Left colon (tissue), 2 donors: ENCODE results near the gene ERMAP. TPM values are rescaled to one million over a fixed set of nuclear protein-coding genes. Genes with fewer than 3 reads are reported as not detected.
"Not testable (repeated sequence)": the region's sequence is repeated elsewhere in the genome, so short reads cannot be mapped to it uniquely, and the experiment has no call there.

Experiments used
- ATAC-seq: fragments of 200-7000 bp; cut with Tn5 transposase; one replicate; pipeline ENCODE4 v1.9.1; 2020; ENCODE audit warnings: mild to moderate bottlenecking, moderate library complexity
- DNase-seq, 2 donors: peaks; one replicate each; pipeline ENCODE4 v3.0.0-alpha.2; 2020
- intact Hi-C, 2 donors: fragments of 100-400 bp; cut with DNase I in 1 of 2; cut with micrococcal nuclease in 1 of 2; formaldehyde crosslinking; loops; one replicate each; pipeline versions ENCODE4 v1.11.2 to v1.14.0; 2022; cut with DNase I, micrococcal nuclease
- total RNA-seq, 2 donors: library from RNA; stranded (reverse); fragmentation: NEBNext Ultra II Directional; extraction: Animal tissue kit (Norgen Biotek cat#: 25700); gene quantifications; one replicate each; pipeline ENCODE4 v1.2.1, GENCODE V29; 2021
- donor health status: DM: no; HTN: no; CAD: no.
- donor health status: DM: yes; HTN: yes; CAD: no.

Gene ERMAP
- total RNA-seq, 2 donors from 2014 or later = 12.5 to 15.6 TPM

DNA sequence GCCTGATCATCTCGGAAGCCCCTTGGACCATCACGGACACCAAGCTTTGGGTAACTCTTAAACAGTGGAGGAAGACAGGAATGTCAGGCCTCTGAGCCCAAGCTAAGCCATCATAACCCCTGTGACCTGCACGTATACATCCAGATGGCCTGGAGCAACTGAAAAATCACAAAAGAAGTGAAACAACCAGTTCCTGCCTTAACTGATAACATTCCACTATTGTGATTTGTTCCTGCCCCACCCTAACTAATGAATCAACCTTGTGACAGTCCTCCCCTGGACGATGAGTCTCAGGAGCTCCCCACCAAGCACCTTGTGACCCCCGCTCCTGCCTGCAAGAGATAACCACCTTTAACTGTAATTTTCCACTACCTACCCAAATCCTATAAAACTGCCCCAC, 42.4 kb downstream of the ERMAP start:
- DNase-seq, intact Hi-C loops, ATAC-seq: not testable (repeated sequence)

DNA sequence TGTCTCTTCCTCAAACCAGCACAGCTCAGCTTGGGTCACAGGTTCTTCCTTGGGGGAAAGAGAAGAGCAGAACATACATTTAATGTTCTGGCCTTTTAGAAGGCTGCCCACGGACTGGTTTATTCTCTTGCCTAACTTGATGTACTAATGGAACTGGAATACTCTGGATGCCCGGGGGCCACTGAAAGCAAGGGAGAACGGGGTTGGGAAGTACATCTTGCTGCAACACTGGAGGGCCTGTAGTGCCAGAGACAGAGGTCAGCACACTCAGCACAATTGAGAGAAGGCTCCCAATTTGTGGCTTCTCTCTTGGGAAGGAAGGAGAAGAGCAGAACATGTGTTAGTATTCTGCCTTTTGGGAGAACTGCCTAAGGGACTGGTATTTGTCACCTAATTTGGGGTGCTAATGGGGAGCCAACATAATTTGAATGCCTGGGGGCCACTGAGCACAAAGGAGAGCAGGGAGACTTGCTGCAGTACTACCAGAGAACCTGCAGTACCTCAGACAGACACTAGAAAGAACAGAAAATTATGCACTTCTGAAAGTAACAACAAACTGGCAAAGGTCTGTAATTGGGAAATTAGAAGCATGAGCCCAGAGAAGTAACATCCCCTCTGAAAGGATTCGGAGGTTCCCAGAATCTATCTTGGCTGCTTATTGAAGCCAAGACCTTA, 43.6 kb downstream of the ERMAP start:
- intact Hi-C loops = no loop called here
- DNase-seq (no peak), ATAC-seq (no peak)

DNA sequence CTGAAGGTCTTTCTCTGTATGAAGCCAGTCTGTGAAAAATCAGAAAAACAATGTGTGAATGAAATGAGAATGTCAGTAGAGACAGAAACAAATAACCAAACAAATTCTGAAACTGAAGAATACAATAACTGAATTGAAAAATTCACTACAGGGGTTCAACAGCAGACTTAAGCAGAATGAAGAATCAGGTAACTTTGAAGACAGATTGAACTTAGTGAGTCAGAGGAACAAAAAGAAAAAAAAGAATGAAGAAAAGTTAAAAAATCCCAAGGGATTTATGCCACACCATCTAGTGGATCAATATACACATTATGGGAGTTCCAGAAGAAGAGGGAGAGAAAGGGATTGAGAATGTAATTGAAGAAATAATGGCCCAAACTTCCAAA, 44.1 kb downstream of the ERMAP start:
- DNase-seq (no peak), ATAC-seq (no peak)
- intact Hi-C loops = no loop called here

DNA sequence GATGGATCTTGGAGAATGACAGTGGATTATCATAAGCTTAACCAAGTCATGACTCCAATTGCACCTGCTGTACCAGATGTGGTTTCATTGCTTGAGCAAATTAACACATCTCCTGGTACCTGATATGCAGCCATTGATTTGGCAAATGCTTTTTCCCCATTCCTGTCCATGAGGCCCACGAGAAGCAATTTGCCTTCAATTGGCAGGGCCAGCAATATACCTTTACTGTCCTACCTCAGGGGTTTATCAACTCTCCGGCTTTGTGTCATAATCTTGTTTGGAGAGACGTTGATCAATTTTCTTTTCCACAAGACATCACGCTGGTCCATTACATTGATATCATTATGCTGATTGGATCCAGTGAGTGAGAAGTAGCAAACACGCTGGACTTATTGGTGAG, 49.6 kb downstream of the ERMAP start:
- ATAC-seq = no peak
- intact Hi-C loops = no loop called here
- DNase-seq = no peak

DNA sequence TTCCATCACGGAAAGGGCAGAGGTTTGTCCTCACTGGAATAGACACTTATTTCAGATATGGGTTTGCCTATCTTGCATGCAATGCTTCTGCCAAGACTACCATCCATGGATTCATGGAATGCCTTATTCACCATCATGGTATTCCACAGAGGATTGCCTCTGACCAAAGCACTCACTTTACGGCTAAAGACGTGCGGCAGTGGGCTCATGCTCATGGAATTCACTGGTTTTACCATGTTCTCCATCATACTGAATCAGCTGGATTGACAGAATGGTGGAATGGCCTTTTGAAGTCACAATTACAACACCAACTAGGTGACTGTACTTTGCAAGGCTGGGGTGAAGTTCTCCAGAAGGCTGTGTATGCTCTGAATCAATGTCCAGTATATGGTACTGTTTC, 51.5 kb downstream of the ERMAP start:
- DNase-seq, intact Hi-C loops, ATAC-seq: not testable (repeated sequence)

DNA sequence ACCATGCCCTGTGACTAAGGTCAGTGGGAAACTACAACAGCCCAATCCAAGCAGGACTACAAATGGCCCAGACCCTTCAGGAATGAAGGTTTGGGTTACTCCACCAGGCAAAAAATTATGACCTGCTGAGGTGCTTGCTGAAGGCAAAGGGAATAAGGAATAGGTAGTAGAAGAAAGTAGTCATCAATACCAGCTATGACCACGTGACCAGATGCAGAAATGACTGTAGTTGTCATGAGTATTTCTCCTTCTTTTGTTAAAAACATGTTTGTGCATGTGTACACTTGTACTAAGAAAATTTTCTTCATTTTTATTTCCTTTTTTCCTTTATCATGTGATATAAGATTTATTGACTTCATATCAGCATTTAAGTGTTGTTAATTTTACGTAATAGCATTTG, 52.3 kb downstream of the ERMAP start:
- ATAC-seq, intact Hi-C loops, DNase-seq: not testable (repeated sequence)

DNA sequence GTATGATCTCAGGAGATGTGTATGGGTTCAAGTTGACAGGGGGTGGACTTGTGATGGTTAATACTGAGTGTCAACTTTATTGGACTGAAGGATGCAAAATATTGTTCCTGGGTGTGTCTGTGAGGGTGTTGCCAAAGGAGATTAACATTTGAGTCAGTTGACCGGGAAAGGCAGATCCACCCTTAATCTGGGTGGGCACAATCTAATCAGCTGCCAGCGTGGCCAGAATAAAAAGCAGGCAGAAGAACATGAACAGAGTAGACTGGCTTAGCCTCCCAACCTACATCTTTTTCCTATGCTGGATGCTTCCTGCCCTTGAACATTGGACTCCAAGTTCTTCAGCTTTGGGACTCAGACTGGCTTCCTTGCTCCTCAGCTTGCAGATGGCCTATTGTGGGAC, 52.8 kb downstream of the ERMAP start:
- intact Hi-C loops, DNase-seq, ATAC-seq: not testable (repeated sequence)

DNA sequence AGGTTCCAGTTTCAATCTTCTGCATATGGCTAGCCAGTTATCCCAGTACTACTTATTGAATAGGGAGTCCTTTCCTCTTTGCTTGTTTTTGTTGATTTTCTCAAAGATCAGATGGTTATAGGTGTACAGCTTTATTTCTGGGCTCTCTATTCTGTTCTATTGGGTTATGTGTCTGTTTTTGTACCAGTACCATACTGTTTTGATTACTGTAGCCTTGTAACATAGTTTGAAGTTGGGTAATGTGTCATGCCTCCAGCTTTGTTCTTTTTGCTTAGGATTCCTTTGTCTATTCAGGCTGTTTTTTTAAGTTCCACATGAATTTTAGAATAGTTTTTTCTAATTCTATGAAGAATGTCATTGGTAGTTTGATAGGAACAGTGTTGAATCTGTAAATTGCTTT, 56.2 kb downstream of the ERMAP start:
- DNase-seq, ATAC-seq, intact Hi-C loops: not testable (repeated sequence)

DNA sequence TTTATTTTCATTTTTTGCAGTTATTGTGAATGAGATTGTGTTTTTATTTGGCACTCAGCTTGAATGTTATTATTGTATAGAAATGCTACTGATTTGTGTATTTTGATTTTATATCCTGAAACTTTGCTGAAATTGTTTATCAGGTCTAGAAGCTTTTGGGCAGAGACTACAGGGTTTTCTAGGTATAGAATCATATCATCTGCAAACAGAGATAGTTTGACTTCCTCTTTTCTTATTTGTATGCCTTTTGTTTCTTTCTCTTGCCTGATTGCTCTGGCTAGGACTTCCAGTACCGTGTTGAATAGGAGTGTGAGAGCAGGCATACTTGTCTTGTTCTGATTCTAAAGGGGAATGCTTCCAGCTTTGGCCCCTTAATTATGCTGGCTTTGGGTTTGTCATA, 56.7 kb downstream of the ERMAP start:
- ATAC-seq = no peak
- no peak for DNase-seq
- intact Hi-C loops = no loop called here

DNA sequence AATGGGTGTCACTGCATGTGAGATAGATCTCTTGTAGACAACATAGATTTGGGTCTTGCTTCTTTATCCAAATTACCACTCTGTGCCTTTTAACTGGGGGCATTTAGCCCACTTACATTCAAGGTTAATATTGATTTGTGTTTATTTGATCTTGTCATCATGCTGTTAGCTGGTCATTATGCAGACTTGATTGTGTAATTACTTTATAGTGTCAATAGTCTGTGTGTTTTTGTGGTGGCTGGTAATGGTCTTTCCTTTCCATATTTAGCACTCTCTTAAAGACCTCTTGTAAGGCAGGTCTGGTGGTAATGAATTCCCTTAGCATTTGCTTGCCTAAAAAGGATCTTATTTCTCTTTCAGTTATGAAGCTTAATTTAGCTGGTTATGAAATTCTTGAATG, 59.1 kb downstream of the ERMAP start:
- intact Hi-C loops = no loop called here
- ATAC-seq (no peak), DNase-seq (no peak)

DNA sequence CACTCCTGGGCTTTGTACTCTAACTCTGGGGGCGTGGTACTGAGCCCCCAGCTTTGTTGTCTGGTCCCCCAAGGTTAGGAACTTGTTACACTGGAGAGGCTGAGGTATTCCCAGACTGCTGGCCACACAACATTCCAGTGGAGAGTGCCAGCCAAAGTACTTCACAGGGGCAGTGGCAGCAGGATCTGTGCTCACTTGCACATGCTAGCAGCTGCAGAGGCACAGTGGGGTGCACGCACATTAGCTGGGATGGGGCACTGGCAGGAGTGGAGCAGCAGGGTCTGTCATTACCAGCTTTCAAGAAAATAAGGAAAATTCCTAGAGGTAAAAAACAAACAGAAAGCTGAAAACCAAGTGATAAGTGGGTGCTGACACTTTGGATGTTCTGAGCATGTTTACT, 60.5 kb downstream of the ERMAP start:
- no peak for DNase-seq
- no peak for ATAC-seq
- intact Hi-C loops = no loop called here

DNA sequence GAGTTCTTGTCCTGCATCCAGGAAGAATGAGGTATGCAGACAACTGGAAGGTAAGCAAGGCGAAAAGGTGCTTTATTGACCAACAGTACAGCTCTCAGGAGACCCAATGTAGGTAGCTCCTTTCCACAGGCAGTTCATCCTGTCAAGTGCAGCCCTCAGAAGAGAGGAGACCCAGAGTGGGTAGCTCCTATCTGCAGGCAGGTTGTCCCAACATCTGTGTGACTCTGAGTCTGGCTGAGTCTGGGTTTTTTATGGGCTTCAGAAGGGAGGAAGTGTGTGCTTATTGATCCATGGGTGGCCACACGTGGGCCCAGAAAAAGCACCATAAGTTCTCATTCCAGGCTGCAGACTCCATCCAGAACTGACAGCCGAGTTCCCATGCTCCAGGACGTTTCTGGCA, 63.5 kb downstream of the ERMAP start:
- intact Hi-C loops = no loop called here
- DNase-seq = no peak
- ATAC-seq = no peak

DNA sequence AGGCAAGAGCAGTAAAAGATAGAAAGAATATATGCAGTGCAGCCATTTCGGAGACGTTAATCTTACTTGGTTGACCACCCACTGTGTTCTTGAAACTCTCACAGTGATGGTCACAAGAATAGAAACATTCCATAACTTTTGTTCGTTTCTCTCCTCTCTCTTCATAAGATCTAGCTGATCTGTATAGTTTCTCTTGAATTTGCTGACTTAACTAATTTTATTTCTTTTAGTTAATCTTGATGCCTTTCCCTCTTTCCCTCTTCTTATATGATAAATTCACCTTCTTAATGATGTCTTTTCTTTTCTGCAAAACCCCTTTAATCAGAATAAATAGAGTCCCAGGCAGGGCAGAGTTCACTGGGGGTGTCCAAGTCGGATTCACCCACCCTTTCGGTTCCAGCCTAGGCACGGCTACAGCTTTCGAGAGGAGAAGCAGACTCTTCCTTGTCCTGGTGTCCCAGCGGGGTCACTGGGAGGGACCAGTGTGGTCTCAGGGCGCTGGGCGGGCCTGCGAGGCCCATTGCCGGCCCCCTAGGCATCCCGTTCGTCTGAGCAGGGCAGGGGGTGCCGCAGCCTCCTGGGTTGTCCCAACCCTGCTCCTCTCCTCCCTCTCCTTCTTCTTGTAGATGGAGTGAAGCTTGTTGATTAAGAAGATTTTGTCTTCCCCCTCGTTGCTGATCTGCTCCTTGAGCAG, 69.3 kb downstream of the ERMAP start:
- no peak for DNase-seq
- ATAC-seq = no peak
- intact Hi-C loops = no loop called here

DNA sequence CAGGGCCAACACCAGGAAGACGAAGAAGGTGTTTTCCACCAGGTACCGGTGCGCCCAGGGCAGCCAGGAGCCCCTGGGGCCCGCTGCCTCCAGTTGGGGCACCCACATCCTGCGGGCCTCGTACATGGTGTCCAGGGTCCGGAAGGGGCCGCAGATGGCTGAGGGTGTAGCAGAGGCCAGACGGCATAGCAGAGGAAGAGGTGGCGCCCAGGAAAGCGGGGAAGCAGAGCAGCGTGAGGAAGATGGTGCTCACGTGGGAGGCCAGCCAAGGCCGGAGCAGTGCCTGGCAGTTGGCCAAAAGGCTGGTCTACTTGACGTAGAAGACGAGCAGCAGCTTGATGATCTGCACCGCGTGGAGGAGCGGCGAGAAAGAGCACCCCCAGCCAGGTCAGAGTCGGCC, 69.9 kb downstream of the ERMAP start:
- ATAC-seq (no peak), DNase-seq (no peak)
- intact Hi-C loops = no loop called here

DNA sequence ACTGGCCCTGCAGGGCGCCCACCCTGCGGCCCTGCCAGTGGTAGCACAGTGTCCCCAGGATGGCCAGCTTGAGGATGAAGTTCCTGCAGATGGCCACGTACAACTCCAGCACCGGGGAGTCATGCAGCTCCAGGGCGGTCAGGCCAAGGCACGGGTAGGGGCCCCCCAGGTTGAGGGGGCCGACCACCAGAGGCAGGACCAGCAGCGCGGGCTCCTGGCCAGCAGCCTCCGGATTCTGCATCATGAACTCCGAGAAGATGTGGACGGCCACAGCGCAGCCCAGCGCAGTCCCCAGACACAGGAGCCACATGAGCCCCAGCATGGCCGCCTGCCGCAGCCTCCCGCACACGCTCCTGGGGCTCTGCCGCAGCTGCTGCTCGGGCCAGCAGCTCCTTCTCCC, 70.4 kb downstream of the ERMAP start:
- no peak for ATAC-seq
- DNase-seq = no peak
- intact Hi-C loops = no loop called here

DNA sequence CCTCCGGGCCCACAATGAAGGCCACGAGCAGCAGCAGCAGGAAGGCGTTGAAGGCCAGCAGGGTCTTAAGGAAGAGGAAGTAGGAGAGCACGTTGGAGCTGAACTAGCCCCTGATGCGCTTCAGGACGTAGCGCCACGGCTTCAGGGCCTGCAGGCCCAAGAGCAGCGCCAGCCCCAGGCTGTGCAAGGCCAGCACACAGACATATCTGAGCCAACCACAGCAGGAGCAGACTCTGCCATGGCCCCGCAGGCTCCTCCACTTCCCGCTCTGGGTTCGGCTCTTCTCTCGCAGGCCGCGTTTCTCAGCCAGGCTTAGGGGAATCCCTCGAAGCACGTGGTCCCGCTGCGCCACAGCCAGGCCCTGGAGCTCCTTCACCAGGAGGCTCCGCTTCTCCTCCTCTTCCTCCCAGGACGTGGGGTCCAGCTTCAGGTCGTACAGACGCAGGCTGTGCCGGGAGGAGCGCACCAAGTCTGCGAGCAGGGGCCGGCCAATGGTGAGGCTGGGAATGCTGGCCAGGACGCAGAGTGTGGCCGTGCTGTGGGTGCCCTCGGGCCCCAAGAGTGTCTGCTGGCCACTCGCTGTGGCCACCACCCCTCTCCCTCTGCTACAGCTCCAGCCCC, 71.2 kb downstream of the ERMAP start:
- DNase-seq (no peak), ATAC-seq (no peak)
- intact Hi-C loops = no loop called here

DNA sequence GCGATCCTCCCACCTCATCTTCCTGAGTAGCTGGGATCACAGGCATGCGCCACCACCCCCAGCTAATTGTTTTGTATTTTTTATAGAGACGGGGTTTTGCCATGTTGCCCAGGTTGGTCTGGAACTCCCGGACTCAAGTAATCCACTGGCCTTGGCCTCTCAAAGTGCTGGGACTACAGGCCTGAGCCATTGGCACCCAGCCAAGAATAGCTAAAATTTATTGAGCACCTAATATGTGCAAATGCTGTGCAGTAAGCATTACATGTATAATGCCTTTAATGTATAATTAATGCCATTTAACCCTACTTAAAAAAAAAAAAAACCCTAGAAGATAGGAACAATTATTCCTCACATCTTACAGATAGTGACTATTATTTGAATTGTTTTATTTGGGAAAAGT, 72.3 kb downstream of the ERMAP start:
- ATAC-seq (no peak), DNase-seq (no peak)
- intact Hi-C loops = no loop called here

DNA sequence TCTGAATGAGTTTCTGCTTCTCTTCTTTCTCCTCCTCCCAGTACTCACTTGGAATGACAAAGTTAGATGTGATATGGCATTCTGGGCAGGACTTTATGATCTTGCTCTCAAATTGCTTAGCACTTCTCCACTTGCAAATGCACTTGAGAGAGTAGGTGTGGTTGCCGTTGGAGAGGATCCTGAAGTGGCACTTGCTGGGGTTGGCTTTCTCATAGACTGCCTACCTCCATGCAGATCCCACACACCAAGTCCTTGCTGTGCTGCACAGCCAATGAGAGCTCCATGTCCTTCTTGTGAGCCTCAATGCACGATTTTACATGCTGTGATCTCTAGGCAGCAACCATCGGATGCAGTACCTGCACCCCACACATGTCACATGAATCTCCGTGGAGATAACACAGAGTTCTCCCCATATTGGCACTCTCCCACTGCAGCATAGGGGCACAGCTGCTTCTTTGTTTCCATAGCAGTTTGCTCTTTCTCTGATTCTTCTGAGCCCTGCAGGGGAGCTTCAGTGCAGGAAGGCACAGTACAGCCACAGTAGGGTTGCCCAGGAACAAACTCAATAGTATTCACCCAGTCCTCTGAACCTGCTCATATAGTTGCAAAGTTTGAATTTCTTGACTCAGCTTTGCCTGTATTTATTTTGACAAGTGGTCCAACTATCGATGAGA, 74.7 kb downstream of the ERMAP start:
- no peak for ATAC-seq
- no peak for DNase-seq
- intact Hi-C loops = no loop called here
